Measurements from ENCODE around the gene ANO3. TPM values are rescaled to one million over a fixed set of nuclear protein-coding genes. Genes with fewer than 3 reads are reported as not detected.

The ANO3 gene
- total and polyA plus RNA-seq, 8 donors = 0.06 to 1.1 (median 0.67) TPM

GRCh38 chr11:26676641-26677040, 344.7 kb downstream of the ANO3 start:
- ATAC-seq (no peak), FAIRE-seq (no peak), DNase-seq (no peak)
- TF ChIP-seq CTCF (IDR thresholded peaks at IDR 0.05) = no peak
- Histone ChIP-seq H3K27me3 (no peaks in the 10 kb centered on the region), H3K4me3 (no peak overlapping the region), H3K36me3 (no peaks in the 10 kb centered on the region), H3K4me1 (no peaks in the 10 kb centered on the region), H3K9me3 (no peaks in the 10 kb centered on the region), H3K27ac (no peak overlapping the region)
- 61 to 75% methylated on average over 2 of the region's 2 CpGs for WGBS, 2 donors
- intact Hi-C loops (cut with DNase I) = no loop called here

- no peak overlapping the region for H3K27ac ChIP-seq
- no peaks in the 10 kb centered on the region for H3K36me3 ChIP-seq
- H3K4me3 ChIP-seq = no peak overlapping the region
- H3K9me3 ChIP-seq = no peaks in the 10 kb centered on the region
- H3K27me3 ChIP-seq = no peaks in the 10 kb centered on the region
- no peak for TF ChIP-seq CTCF (IDR thresholded peaks at IDR 0.05)
- FAIRE-seq (no peak), ATAC-seq (no peak), DNase-seq (no peak)
- intact Hi-C loops (cut with DNase I) = no loop called here
- H3K4me1 ChIP-seq = no peaks in the 10 kb centered on the region
These were observed 345.6 kb downstream of the ANO3 start for GRCh38 chr11:26677566-26677965.

GRCh38 chr11:26687351-26687750, 355.4 kb downstream of the ANO3 start:
- no peaks in the 10 kb centered on the region for H3K36me3 ChIP-seq
- H3K4me1 ChIP-seq = no peaks in the 10 kb centered on the region
- intact Hi-C loops (cut with DNase I) = no loop called here
- H3K27me3 ChIP-seq = peaks cover 0 to 3% (median 0%) of the 10 kb centered on the region in 4 donors
- no peak for ATAC-seq
- no peak for FAIRE-seq
- H3K9me3 ChIP-seq = no peaks in the 10 kb centered on the region
- no peak overlapping the region for H3K27ac ChIP-seq
- 48 to 90% methylated on average over 1 of the region's 1 CpG for WGBS, 2 donors
- no peak for DNase-seq
- TF ChIP-seq CTCF (IDR thresholded peaks at IDR 0.05) = no peak
- H3K4me3 ChIP-seq = no peak overlapping the region

GRCh38 chr11:26688701-26689100, 356.8 kb downstream of the ANO3 start:
- H3K36me3 ChIP-seq = no peaks in the 10 kb centered on the region
- WGBS, 2 donors = 63 to 76% methylated on average over 4 of the region's 4 CpGs
- TF ChIP-seq CTCF (IDR thresholded peaks at IDR 0.05) = no peak
- intact Hi-C loops (cut with DNase I) = no loop called here
- peaks cover 0 to 3% (median 0%) of the 10 kb centered on the region in 4 donors for H3K27me3 ChIP-seq
- no peak overlapping the region for H3K4me3 ChIP-seq
- no peak for FAIRE-seq
- H3K27ac ChIP-seq = no peak overlapping the region
- H3K9me3 ChIP-seq = no peaks in the 10 kb centered on the region
- ATAC-seq = no peak
- H3K4me1 ChIP-seq = no peaks in the 10 kb centered on the region
- DNase-seq = no peak

- Histone ChIP-seq H3K4me1 (no peaks in the 10 kb centered on the region), H3K4me3 (no peak overlapping the region), H3K9me3 (no peaks in the 10 kb centered on the region), H3K36me3 (no peaks in the 10 kb centered on the region), H3K27ac (no peak overlapping the region), H3K27me3 (no peaks in the 10 kb centered on the region)
- TF ChIP-seq CTCF (IDR thresholded peaks at IDR 0.05) = no peak
- no peak for FAIRE-seq
- ATAC-seq = no peak
- no peak for DNase-seq
- intact Hi-C loops (cut with DNase I) = no loop called here
- 37 to 44% methylated on average over 3 of the region's 3 CpGs for WGBS, 2 donors
These were observed 364.4 kb downstream of the ANO3 start for GRCh38 chr11:26696330-26696729.

Measured in pancreas (tissue), 10 donors.